T47D (cell line): ENCODE measurements around the gene MED9.

Experiments
- DNase-seq, 2 experiments: peaks; one replicate each; pipeline versions ENCODE4 v3.0.0 to v3.0.0-alpha.2; 2011 to 2012; ENCODE audit warnings: low read depth in 1 of 2, low spot score in 1 of 2
- JUND ChIP-seq: IDR thresholded peaks from 2 replicates; pipeline ENCODE4 v1.6.1; 2012; ENCODE audit warnings: low read depth
- in situ Hi-C: cut with HindIII; loops from 2 replicates; pipeline ENCODE4 v1.10.0; 2016; ENCODE audit warnings: low sequenced_read_pairs, low pct_unique_long_range_greater_than_20kb

MED9 gene

GRCh38 chr17:17519886-17520285 is 43.1 kb downstream of the MED9 start:
- DNase-seq: no peak
- no peak for TF ChIP-seq JUND
- in situ Hi-C loops: no loop called here

GRCh38 chr17:17520599-17521232 is 43.9 kb downstream of the MED9 start:
- in situ Hi-C loops: no loop called here
- no peak for DNase-seq
- no peak for TF ChIP-seq JUND

- DNase-seq: no peak
- in situ Hi-C loops: no loop called here
- TF ChIP-seq JUND: no peak
Measured at GRCh38 chr17:17523001-17523730, 46.4 kb downstream of the MED9 start.

- DNase-seq: no peak
Measured at GRCh38 chr17:17523731-17524490, 47.1 kb downstream of the MED9 start.

GRCh38 chr17:17525311-17525710 is 48.5 kb downstream of the MED9 start:
- TF ChIP-seq JUND: no peak
- in situ Hi-C loops: no loop called here
- DNase-seq: no peak

More at GRCh38 chr17:17523731-17524490, 47.1 kb downstream of the MED9 start:
- in situ Hi-C loops: no loop called here
- no peak for TF ChIP-seq JUND

- in situ Hi-C loops: no loop called here
- TF ChIP-seq JUND: no peak
- DNase-seq: no peak
Measured at GRCh38 chr17:17525956-17526355, 49.2 kb downstream of the MED9 start.

GRCh38 chr17:17526369-17526768 is 49.6 kb downstream of the MED9 start:
- no peak for TF ChIP-seq JUND
- no peak for DNase-seq
- in situ Hi-C loops: no loop called here

GRCh38 chr17:17527534-17527933 is 50.7 kb downstream of the MED9 start:
- DNase-seq: no peak
- no peak for TF ChIP-seq JUND
- in situ Hi-C loops: no loop called here

GRCh38 chr17:17527956-17528500 is 51.2 kb downstream of the MED9 start:
- no peak for DNase-seq
- in situ Hi-C loops: no loop called here
- no peak for TF ChIP-seq JUND

GRCh38 chr17:17528696-17529652 is 52.2 kb downstream of the MED9 start:
- no peak for TF ChIP-seq JUND
- DNase-seq: peak in 1 of 2 experiments; percentile 4
- in situ Hi-C loops: no loop called here

GRCh38 chr17:17531156-17531555 is 54.4 kb downstream of the MED9 start:
- TF ChIP-seq JUND: no peak
- in situ Hi-C loops: no loop called here
- no peak for DNase-seq

GRCh38 chr17:17532991-17533390 is 56.2 kb downstream of the MED9 start:
- no peak for TF ChIP-seq JUND
- in situ Hi-C loops: no loop called here
- DNase-seq: no peak
